PFSK-1 (cell line): ENCODE results near the gene TYK2.

Source experiments
- FOXP2 ChIP-seq: optimal IDR thresholded peaks from 2 replicates; pipeline ENCODE3; 2011; ENCODE audit warnings: borderline replicate concordance, control low read depth, inconsistent platforms; ENCODE audit not compliant: insufficient read depth; ENCODE audit errors: extremely low read length, extremely low read depth
- POLR2AphosphoS5 ChIP-seq: IDR thresholded peaks from 2 replicates; pipeline ENCODE4 v1.6.1; 2012; ENCODE audit warnings: low read depth, mild to moderate bottlenecking, control low read depth, low read length, moderate library complexity
- SIN3A ChIP-seq: IDR thresholded peaks from 2 replicates; pipeline ENCODE4 v1.6.1; 2012; ENCODE audit warnings: mild to moderate bottlenecking, low read length, moderate library complexity, borderline replicate concordance; ENCODE audit not compliant: insufficient read depth
- TAF1 ChIP-seq: IDR thresholded peaks from 2 replicates; pipeline ENCODE4 v1.6.1; 2012; ENCODE audit warnings: low read length, control low read depth, borderline replicate concordance; ENCODE audit not compliant: insufficient read depth
- TF ChIP-seq, protein P1 (sequence below), 2 experiments: IDR thresholded peaks; 2 replicates each; pipeline versions ENCODE4 v1.6.1 to v1.8.0; 2011 to 2012; ENCODE audit warnings: low read depth in 2 of 2, low read length in 2 of 2, control low read depth in 1 of 2, inconsistent platforms in 1 of 2, mild to moderate bottlenecking in 1 of 2, moderate library complexity in 1 of 2; ENCODE audit not compliant: insufficient read depth in 1 of 2

TYK2 gene

GRCh38 chr19:10368101-10368803 is 12.1 kb downstream of the TYK2 start:
- no peak for TF ChIP-seq TAF1
- no peak for TF ChIP-seq POLR2AphosphoS5
- no peak for TF ChIP-seq FOXP2
- TF ChIP-seq, protein P1, sequence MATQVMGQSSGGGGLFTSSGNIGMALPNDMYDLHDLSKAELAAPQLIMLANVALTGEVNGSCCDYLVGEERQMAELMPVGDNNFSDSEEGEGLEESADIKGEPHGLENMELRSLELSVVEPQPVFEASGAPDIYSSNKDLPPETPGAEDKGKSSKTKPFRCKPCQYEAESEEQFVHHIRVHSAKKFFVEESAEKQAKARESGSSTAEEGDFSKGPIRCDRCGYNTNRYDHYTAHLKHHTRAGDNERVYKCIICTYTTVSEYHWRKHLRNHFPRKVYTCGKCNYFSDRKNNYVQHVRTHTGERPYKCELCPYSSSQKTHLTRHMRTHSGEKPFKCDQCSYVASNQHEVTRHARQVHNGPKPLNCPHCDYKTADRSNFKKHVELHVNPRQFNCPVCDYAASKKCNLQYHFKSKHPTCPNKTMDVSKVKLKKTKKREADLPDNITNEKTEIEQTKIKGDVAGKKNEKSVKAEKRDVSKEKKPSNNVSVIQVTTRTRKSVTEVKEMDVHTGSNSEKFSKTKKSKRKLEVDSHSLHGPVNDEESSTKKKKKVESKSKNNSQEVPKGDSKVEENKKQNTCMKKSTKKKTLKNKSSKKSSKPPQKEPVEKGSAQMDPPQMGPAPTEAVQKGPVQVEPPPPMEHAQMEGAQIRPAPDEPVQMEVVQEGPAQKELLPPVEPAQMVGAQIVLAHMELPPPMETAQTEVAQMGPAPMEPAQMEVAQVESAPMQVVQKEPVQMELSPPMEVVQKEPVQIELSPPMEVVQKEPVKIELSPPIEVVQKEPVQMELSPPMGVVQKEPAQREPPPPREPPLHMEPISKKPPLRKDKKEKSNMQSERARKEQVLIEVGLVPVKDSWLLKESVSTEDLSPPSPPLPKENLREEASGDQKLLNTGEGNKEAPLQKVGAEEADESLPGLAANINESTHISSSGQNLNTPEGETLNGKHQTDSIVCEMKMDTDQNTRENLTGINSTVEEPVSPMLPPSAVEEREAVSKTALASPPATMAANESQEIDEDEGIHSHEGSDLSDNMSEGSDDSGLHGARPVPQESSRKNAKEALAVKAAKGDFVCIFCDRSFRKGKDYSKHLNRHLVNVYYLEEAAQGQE (IDR thresholded peaks at IDR 0.05; ENCODE audit: insufficient read depth in 1 of 2, low read depth in 2 of 2, low read length in 2 of 2): no peak
- TF ChIP-seq SIN3A: no peak

DNA sequence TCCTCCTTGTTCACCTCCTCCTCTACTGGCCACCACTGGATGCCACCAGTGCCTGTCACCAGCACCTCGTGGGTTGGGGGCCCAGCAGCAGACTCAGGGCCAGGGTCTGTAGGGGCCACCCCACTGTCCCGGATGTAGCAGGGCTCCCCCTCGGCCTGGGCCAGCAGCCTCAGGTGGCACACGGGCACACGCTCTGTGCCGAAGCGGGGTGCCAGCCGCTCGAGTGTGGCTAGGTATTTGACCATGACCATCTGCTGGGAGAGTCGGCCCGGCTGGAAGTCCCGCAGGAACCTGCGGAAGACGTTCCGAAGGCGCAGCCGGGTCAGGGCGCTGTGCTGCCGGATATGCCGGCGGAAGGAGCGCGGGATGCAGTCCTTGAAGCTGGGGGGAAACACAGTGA is 14.9 kb downstream of the TYK2 start:
- no peak for TF ChIP-seq TAF1
- TF ChIP-seq, protein P1 (IDR thresholded peaks at IDR 0.05; ENCODE audit: insufficient read depth in 1 of 2, low read depth in 2 of 2, low read length in 2 of 2): no peak
- TF ChIP-seq SIN3A: no peak
- no peak for TF ChIP-seq FOXP2
- no peak for TF ChIP-seq POLR2AphosphoS5

DNA sequence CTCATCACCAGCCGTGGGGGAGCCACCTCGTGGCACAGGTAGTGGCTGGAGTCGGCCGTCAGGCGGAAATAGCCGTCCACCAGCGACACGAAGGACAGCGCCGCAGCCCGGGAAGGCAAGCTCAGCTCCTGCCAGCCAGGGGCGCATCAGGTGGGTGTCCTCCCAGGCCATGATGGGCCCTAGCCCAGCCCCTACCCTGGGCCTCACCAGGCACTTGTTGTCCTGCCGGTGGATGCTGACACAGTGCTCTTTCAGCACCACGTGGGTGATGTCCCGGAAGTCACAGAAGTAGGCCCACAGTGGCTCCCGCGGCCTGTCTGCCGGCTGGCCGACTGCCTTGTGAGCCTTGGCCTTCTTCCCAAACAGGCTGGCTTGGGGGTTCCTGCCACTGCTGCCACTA is 15.7 kb downstream of the TYK2 start:
- TF ChIP-seq SIN3A (no peak), TAF1 (no peak), POLR2AphosphoS5 (no peak), FOXP2 (no peak)
- TF ChIP-seq, protein P1 (IDR thresholded peaks at IDR 0.05; ENCODE audit: insufficient read depth in 1 of 2, low read depth in 2 of 2, low read length in 2 of 2): no peak

DNA sequence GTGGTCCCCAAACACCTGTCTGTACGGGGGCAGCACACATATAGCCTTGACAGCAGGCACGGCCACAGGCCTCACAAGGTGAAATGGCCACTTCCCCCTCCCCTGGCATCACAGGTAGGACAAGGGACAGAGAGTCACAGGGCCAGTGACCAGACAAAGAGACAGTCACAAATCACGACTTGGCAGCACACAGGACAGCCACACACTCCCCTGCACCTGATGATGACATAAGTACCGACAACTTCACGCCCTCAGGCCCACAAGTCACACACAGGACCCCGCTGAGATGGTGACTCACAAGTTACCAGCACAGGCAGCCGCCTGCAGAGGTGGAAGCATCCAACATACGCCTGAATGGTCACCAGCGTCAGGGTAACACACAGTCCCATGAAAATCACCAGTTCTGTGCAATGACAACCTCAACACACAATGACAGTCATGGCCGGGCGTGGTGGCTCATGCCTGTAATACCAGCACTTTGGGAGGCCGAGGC is 16.5 kb downstream of the TYK2 start:
- TF ChIP-seq, protein P1 (IDR thresholded peaks at IDR 0.05; ENCODE audit: insufficient read depth in 1 of 2, low read depth in 2 of 2, low read length in 2 of 2): no peak
- no peak for TF ChIP-seq POLR2AphosphoS5

- TF ChIP-seq TAF1 (no peak), POLR2AphosphoS5 (no peak), FOXP2 (no peak), SIN3A (no peak)
- TF ChIP-seq, protein P1 (IDR thresholded peaks at IDR 0.05; ENCODE audit: insufficient read depth in 1 of 2, low read depth in 2 of 2, low read length in 2 of 2): no peak
Measured at GRCh38 chr19:10362259-10362658, 18.1 kb downstream of the TYK2 start.
